Astrocyte (in vitro differentiated cells and primary cell): ENCODE data around the gene TMEM123.

Source experiments
- CTCF ChIP-seq: IDR thresholded peaks from 2 replicates; pipeline ENCODE4 v1.5.1; 2011; ENCODE audit warnings: low read depth, mild to moderate bottlenecking, inconsistent platforms, low read length, moderate library complexity; ENCODE audit not compliant: insufficient read depth
- EZH2 ChIP-seq: IDR thresholded peaks from 2 replicates; pipeline ENCODE4 v1.6.1; 2012; ENCODE audit warnings: mild to moderate bottlenecking, low read length, inconsistent platforms; ENCODE audit not compliant: insufficient read depth

- TF ChIP-seq CTCF = no peak
- no peak for TF ChIP-seq EZH2
Observed at GRCh38 chr11:102378818-102379217, 73.7 kb downstream of the TMEM123 start.
